IMR-90 (cell line): ENCODE results near the gene ZNF84. TPM values are rescaled to one million over a fixed set of nuclear protein-coding genes. Genes with fewer than 3 reads are reported as not detected.

ENCODE experiments used
- ATAC-seq: fragments of 200-7000 bp; cut with Tn5 transposase; 2 replicates; pipeline ENCODE4 v1.9.1; 2020; ENCODE audit warnings: low read depth, mild to moderate bottlenecking, moderate library complexity
- BruUV-seq: library from RNA; stranded (reverse); fragments of 400-500 nt; replicated peaks from 2 replicates; lab custom pipeline; 2021; lab: Mats Ljungman, UMichigan
- CTCF ChIA-PET: fragments of 300-600 bp; formaldehyde crosslinking; extraction: SDS; loops from one replicate; lab custom pipeline; 2021; ENCODE audit warnings: antibody characterized with exemption; lab: Yijun Ruan, JAX
- POLR2A ChIA-PET: fragments of 300-600 bp; sonication (Branson Sonifier 250); formaldehyde crosslinking; loops from one replicate; lab custom pipeline; 2022; ENCODE audit warnings: antibody characterized with exemption; ENCODE audit not compliant: unreplicated experiment; lab: Charles Lee
- DNase-seq: peaks from one replicate; pipeline ENCODE4 v3.0.0; 2013
- H2AFZ ChIP-seq: replicated peaks from 2 replicates; pipeline ENCODE3; 2013; ENCODE audit warnings: low read length, mild to moderate bottlenecking; ENCODE audit not compliant: poor library complexity
- H2AK5ac ChIP-seq: 2 replicates; pipeline ENCODE4 v1.6.1; 2013; ENCODE audit warnings: low read depth, low read length, inconsistent platforms
- H2AK9ac ChIP-seq: replicated peaks from 2 replicates; pipeline ENCODE3; 2013; ENCODE audit warnings: mild to moderate bottlenecking, low read depth, low read length, moderate library complexity; ENCODE audit not compliant: poor library complexity
- H2BK120ac ChIP-seq: 2 replicates; pipeline ENCODE4 v1.6.1; 2013; ENCODE audit warnings: low read depth, low read length, inconsistent platforms
- H2BK15ac ChIP-seq: 3 replicates; pipeline ENCODE4 v1.6.1; 2013; ENCODE audit warnings: low read depth, low read length, inconsistent platforms
- H2BK20ac ChIP-seq: 2 replicates; pipeline ENCODE4 v1.6.1; 2013; ENCODE audit warnings: low read depth, mild to moderate bottlenecking, inconsistent platforms, low read length, moderate library complexity
- H2BK5ac ChIP-seq: 2 replicates; pipeline ENCODE4 v1.6.1; 2013; ENCODE audit warnings: mild to moderate bottlenecking, low read depth, low read length, inconsistent platforms; ENCODE audit not compliant: poor library complexity, severe bottlenecking
- H3K14ac ChIP-seq: replicated peaks from 2 replicates; pipeline ENCODE4 v1.6.1; 2013; ENCODE audit warnings: low read depth, low read length, inconsistent platforms
- H3K18ac ChIP-seq: 2 replicates; pipeline ENCODE4 v1.6.1; 2013; ENCODE audit warnings: low read depth, low read length, control low read depth
- H3K23ac ChIP-seq: 2 replicates; pipeline ENCODE4 v1.6.1; 2013; ENCODE audit warnings: low read depth, low read length, inconsistent platforms
- H3K27ac ChIP-seq: 2 replicates; pipeline ENCODE4 v1.5.1; 2013; ENCODE audit warnings: mild to moderate bottlenecking, control low read depth, low read length; ENCODE audit not compliant: insufficient read depth
- H3K27me3 ChIP-seq: 2 replicates; pipeline ENCODE4 v1.6.1; 2013; ENCODE audit warnings: low read length; ENCODE audit not compliant: control insufficient read depth, insufficient read depth
- H3K36me3 ChIP-seq: 2 replicates; pipeline ENCODE4 v1.6.1; 2013; ENCODE audit warnings: low read length, mixed read lengths; ENCODE audit not compliant: control insufficient read depth, insufficient read depth
- H3K4ac ChIP-seq: 2 replicates; pipeline ENCODE4 v1.6.1; 2013; ENCODE audit warnings: low read depth, low read length, inconsistent platforms
- H3K4me1 ChIP-seq: 2 replicates; pipeline ENCODE4 v1.6.1; 2013; ENCODE audit warnings: low read length, mixed read lengths; ENCODE audit not compliant: control insufficient read depth, insufficient read depth
- H3K4me2 ChIP-seq: 2 replicates; pipeline ENCODE4 v1.6.1; 2013; ENCODE audit warnings: low read depth, mild to moderate bottlenecking, control low read depth, low read length, moderate library complexity
- H3K4me3 ChIP-seq: 2 replicates; pipeline ENCODE4 v1.5.1; 2013; ENCODE audit warnings: low read depth, mild to moderate bottlenecking, control low read depth, low read length, moderate library complexity; ENCODE audit not compliant: insufficient read depth
- H3K56ac ChIP-seq: 2 replicates; pipeline ENCODE4 v1.6.1; 2013; ENCODE audit warnings: low read length, inconsistent platforms; ENCODE audit not compliant: insufficient read depth; ENCODE audit errors: extremely low read depth
- H3K79me1 ChIP-seq, 2 experiments: 2 replicates each; pipeline ENCODE4 v1.6.1; 2013; ENCODE audit warnings: low read length in 2 of 2, inconsistent platforms in 1 of 2, low read depth in 1 of 2
- H3K9ac ChIP-seq: 2 replicates; pipeline ENCODE4 v1.6.1; 2013; ENCODE audit warnings: low read depth, low read length, control low read depth
- H3K9me1 ChIP-seq: 2 replicates; pipeline ENCODE4 v1.6.1; 2013; ENCODE audit warnings: low read length, inconsistent platforms; ENCODE audit not compliant: insufficient read depth
- H3K9me3 ChIP-seq: 2 replicates; pipeline ENCODE4 v1.6.1; 2013; ENCODE audit warnings: low read length; ENCODE audit not compliant: control insufficient read depth, insufficient read depth
- H4K20me1 ChIP-seq: 2 replicates; pipeline ENCODE4 v1.6.1; 2013; ENCODE audit warnings: low read length, inconsistent platforms; ENCODE audit not compliant: insufficient read depth
- H4K5ac ChIP-seq: 2 replicates; pipeline ENCODE4 v1.6.1; 2013; ENCODE audit warnings: mild to moderate bottlenecking, low read depth, low read length, control low read depth
- H4K8ac ChIP-seq, 2 experiments: 2 replicates each; pipeline ENCODE4 v1.6.1; 2013; ENCODE audit warnings: low read depth in 2 of 2, low read length in 2 of 2, control low read depth in 1 of 2, inconsistent platforms in 1 of 2
- H4K91ac ChIP-seq: 2 replicates; pipeline ENCODE4 v1.6.1; 2013; ENCODE audit warnings: low read depth, low read length, inconsistent platforms; ENCODE audit not compliant: insufficient read depth
- BHLHE40 ChIP-seq: fragments of 150-350 bp; IDR thresholded peaks from 2 replicates; pipeline ENCODE4 v1.6.1; 2016; ENCODE audit warnings: mild to moderate bottlenecking, low read depth, low read length
- CEBPB ChIP-seq: IDR thresholded peaks from 2 replicates; pipeline ENCODE4 v1.6.1; 2012; ENCODE audit warnings: low read depth, low read length, improper control_type of control experiment
- FOS ChIP-seq: fragments of 150-350 bp; IDR thresholded peaks from 2 replicates; pipeline ENCODE4 v1.6.1; 2016; ENCODE audit warnings: low read depth, low read length
- MAZ ChIP-seq: IDR thresholded peaks from 2 replicates; pipeline ENCODE4 v1.6.1; 2012; ENCODE audit warnings: low read depth, mild to moderate bottlenecking, low read length, improper control_type of control experiment, moderate library complexity, borderline replicate concordance
- NFE2L2 ChIP-seq: fragments of 150-350 bp; IDR thresholded peaks from 2 replicates; pipeline ENCODE4 v1.6.1; 2016; ENCODE audit warnings: low read depth, mild to moderate bottlenecking, low read length
- POLR2A ChIP-seq: IDR thresholded peaks from 2 replicates; pipeline ENCODE4 v1.6.1; 2012; ENCODE audit warnings: mild to moderate bottlenecking, low read depth, low read length
- RAD21 ChIP-seq: IDR thresholded peaks from 2 replicates; pipeline ENCODE4 v1.6.1; 2012; ENCODE audit warnings: low read length, improper control_type of control experiment
- RFX5 ChIP-seq: IDR thresholded peaks from 2 replicates; pipeline ENCODE4 v1.8.0; 2012; ENCODE audit warnings: low read depth, mild to moderate bottlenecking, low read length, moderate library complexity
- SMC3 ChIP-seq: fragments of 150-350 bp; IDR thresholded peaks from 2 replicates; pipeline ENCODE4 v1.6.1; 2016; ENCODE audit warnings: low read depth, mild to moderate bottlenecking, antibody characterized with exemption, low read length, moderate library complexity
- WGBS, 2 experiments: methylation state at CpG; one replicate each; pipeline versions ENCODE4 v1.1.5 to v1.1.7; 2013; ENCODE audit warnings: missing lambda C conversion rate in 2 of 2; ENCODE audit not compliant: insufficient read length in 1 of 2; ENCODE audit errors: extremely low coverage in 2 of 2; 5-methylcytosine and 5-hydroxymethylcytosine counted together
- dilution Hi-C: fragments of 300-500 bp; cut with HindIII; formaldehyde crosslinking; loops from one replicate; pipeline ENCODE4 v1.14.3; 2018; ENCODE audit warnings: low sequenced_read_pairs; ENCODE audit not compliant: unreplicated experiment
- in situ Hi-C: fragments of 300-500 bp; cut with MboI; formaldehyde crosslinking; loops from 3 replicates; pipeline ENCODE4 v1.14.3; 2019; ENCODE audit warnings: low sequenced_read_pairs, inconsistent platforms, mixed read lengths
- intact Hi-C: fragments of 100-400 bp; cut with micrococcal nuclease; formaldehyde crosslinking; loops from 2 replicates; pipeline ENCODE4 v1.10.0; 2022
- polyA plus RNA-seq, 3 experiments: library from polyadenylated mRNA; depleted of rRNA; stranded (reverse); fragments of >200 nt; gene quantifications; 2 replicates each; pipeline ENCODE4 v1.2.3, GENCODE V29; 2012; ENCODE audit warnings: low replicate concordance in 1 of 3
- total RNA-seq: library from RNA; depleted of rRNA; stranded (reverse); fragments of >200 nt; gene quantifications from 2 replicates; pipeline ENCODE4 v1.2.3, GENCODE V29; 2012
- TF ChIP-seq, protein P1 (sequence below): fragments of 150-350 bp; IDR thresholded peaks from 2 replicates; pipeline ENCODE4 v1.6.1; 2017; ENCODE audit warnings: mild to moderate bottlenecking, antibody characterized with exemption, low read length, low read depth
- TF ChIP-seq, protein P2 (sequence below): conservative IDR thresholded peaks from 2 replicates; pipeline ENCODE4 v1.5.1; 2012; ENCODE audit warnings: mild to moderate bottlenecking, low read depth, low read length, improper control_type of control experiment

Gene ZNF84
- total and polyA plus RNA-seq, 2 of the 4 experiments (the other 2 are of a cell fraction) = 14.9 to 38.5 TPM

DNA sequence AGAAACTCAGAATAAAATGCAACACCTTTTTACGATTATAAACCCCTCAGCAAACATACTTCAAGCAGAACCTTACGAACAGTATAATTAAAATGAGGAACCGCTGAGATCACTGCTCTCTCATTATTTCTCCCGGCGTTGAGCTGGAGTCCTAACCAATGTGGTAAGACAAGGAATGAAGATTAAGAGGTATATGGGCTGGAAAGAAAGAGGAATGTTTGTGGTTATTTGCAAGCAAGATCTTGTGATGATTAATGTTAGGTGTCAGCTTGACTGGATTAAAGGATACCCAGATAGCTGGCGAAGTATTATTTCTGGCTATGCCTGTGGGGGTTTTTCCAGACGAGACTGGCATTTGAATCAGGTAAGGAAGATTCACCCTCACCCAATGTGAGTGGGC, 10.3 kb upstream of the ZNF84 start:
- H4K5ac ChIP-seq = no peak overlapping the region
- intact Hi-C loops = no loop called here
- no TSS peak for BruUV-seq

More for the DNA sequence above, 10.3 kb upstream of the ZNF84 start:
- Histone ChIP-seq H3K4me2 (no peak overlapping the region), H3K56ac (no peak overlapping the region), H3K27me3 (no peaks in the 10 kb centered on the region), H3K23ac (no peak overlapping the region), H3K79me1 (no peaks in the 10 kb centered on the region), H3K27ac (no peak overlapping the region), H3K4me1 (no peaks in the 10 kb centered on the region), H3K36me3 (0 out of 2 replicates have a peak, but pooled peaks cover 2% of the 10 kb centered on the region), H3K18ac (no peak overlapping the region), H4K8ac (no peak overlapping the region), H3K14ac (no peak overlapping the region), H3K9me1 (no peaks in the 10 kb centered on the region), H4K20me1 (no peaks in the 10 kb centered on the region), H3K4ac (no peak overlapping the region), H2BK5ac (no peak overlapping the region), H2AFZ (no peak overlapping the region), H2BK20ac (no peak overlapping the region), H2AK5ac (no peak overlapping the region), H3K9me3 (peaks cover 33% of the 10 kb centered on the region), H2BK15ac (no peak overlapping the region), H4K91ac (no peak overlapping the region), H2BK120ac (no peak overlapping the region), H2AK9ac (no peak overlapping the region), H3K9ac (no peak overlapping the region), H3K4me3 (no peak overlapping the region)
- DNase-seq = no peak
- WGBS, 2 experiments = no CpG with 5 or more reads among the region's 7 CpGs
- dilution Hi-C loops = no loop called here
- ATAC-seq = no peak
- CTCF ChIA-PET = no interaction called here
- TF ChIP-seq BHLHE40 (no peak), MAZ (no peak), RFX5 (no peak), NFE2L2 (no peak), FOS (no peak), CEBPB (no peak), SMC3 (no peak), RAD21 (no peak), POLR2A (no peak)
- TF ChIP-seq, protein P1, sequence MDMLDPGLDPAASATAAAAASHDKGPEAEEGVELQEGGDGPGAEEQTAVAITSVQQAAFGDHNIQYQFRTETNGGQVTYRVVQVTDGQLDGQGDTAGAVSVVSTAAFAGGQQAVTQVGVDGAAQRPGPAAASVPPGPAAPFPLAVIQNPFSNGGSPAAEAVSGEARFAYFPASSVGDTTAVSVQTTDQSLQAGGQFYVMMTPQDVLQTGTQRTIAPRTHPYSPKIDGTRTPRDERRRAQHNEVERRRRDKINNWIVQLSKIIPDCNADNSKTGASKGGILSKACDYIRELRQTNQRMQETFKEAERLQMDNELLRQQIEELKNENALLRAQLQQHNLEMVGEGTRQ = no peak
- TF ChIP-seq, protein P2, sequence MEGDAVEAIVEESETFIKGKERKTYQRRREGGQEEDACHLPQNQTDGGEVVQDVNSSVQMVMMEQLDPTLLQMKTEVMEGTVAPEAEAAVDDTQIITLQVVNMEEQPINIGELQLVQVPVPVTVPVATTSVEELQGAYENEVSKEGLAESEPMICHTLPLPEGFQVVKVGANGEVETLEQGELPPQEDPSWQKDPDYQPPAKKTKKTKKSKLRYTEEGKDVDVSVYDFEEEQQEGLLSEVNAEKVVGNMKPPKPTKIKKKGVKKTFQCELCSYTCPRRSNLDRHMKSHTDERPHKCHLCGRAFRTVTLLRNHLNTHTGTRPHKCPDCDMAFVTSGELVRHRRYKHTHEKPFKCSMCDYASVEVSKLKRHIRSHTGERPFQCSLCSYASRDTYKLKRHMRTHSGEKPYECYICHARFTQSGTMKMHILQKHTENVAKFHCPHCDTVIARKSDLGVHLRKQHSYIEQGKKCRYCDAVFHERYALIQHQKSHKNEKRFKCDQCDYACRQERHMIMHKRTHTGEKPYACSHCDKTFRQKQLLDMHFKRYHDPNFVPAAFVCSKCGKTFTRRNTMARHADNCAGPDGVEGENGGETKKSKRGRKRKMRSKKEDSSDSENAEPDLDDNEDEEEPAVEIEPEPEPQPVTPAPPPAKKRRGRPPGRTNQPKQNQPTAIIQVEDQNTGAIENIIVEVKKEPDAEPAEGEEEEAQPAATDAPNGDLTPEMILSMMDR = no peak
- POLR2A ChIA-PET = no interaction called here
- in situ Hi-C loops = no loop called here
